ENCODE measurements around the gene MYH6. TPM values are rescaled to one million over a fixed set of nuclear protein-coding genes. Genes with fewer than 3 reads are reported as not detected.
"Not testable (repeated sequence)": the region's sequence is repeated elsewhere in the genome, so short reads cannot be mapped to it uniquely, and the experiment has no call there.

MYH6 gene
- total and polyA plus RNA-seq, 2 donors (not counting 3 experiments of a cell fraction or from before 2014, with no cell fraction given) = not detected

GRCh38 chr14:23401291-23401690, 6.8 kb downstream of the MYH6 start:
- FAIRE-seq = no peak
- H3K4me1 ChIP-seq (ENCODE audit: control insufficient read depth, extremely low read depth, insufficient read depth, low read length) = no peaks in the 10 kb centered on the region
- DNase-seq (ENCODE audit: low read depth, low spot score) = no peak
- no peak overlapping the region for H3K4me2 ChIP-seq (ENCODE audit: insufficient read depth, low read length)
- dilution Hi-C loops (cut with MboI; ENCODE audit: extremely low pct_ligation_motif_present, low sequenced_read_pairs) = no loop called here
- H3K79me2 ChIP-seq (ENCODE audit: control insufficient read depth, insufficient read depth, low read length) = no peaks in the 10 kb centered on the region
- TF ChIP-seq POLR2AphosphoS5 (IDR thresholded peaks at IDR 0.05; ENCODE audit: insufficient read depth, low read depth, low read length) (no peak), FOS (IDR thresholded peaks at IDR 0.05; ENCODE audit: borderline replicate concordance, insufficient read depth, low read length) (no peak), POLR2A (IDR thresholded peaks at IDR 0.05; ENCODE audit: low read depth, low read length) (no peak), MYC (IDR thresholded peaks at IDR 0.05; ENCODE audit: low read depth, low read length) (no peak), JUN (IDR thresholded peaks at IDR 0.05; ENCODE audit: borderline replicate concordance, insufficient read depth, insufficient read length, low read depth) (no peak), GATA2 (IDR thresholded peaks at IDR 0.05; ENCODE audit: insufficient read depth, insufficient read length, low read depth, low read length) (no peak), EZH2 (IDR thresholded peaks at IDR 0.05; ENCODE audit: borderline replicate concordance, low read depth, low read length, severe bottlenecking) (no peak)
- TF ChIP-seq, protein P1, sequence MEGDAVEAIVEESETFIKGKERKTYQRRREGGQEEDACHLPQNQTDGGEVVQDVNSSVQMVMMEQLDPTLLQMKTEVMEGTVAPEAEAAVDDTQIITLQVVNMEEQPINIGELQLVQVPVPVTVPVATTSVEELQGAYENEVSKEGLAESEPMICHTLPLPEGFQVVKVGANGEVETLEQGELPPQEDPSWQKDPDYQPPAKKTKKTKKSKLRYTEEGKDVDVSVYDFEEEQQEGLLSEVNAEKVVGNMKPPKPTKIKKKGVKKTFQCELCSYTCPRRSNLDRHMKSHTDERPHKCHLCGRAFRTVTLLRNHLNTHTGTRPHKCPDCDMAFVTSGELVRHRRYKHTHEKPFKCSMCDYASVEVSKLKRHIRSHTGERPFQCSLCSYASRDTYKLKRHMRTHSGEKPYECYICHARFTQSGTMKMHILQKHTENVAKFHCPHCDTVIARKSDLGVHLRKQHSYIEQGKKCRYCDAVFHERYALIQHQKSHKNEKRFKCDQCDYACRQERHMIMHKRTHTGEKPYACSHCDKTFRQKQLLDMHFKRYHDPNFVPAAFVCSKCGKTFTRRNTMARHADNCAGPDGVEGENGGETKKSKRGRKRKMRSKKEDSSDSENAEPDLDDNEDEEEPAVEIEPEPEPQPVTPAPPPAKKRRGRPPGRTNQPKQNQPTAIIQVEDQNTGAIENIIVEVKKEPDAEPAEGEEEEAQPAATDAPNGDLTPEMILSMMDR (IDR thresholded peaks at IDR 0.05; ENCODE audit: extremely low read depth in 1 of 2, insufficient read depth in 1 of 2, low read depth in 1 of 2, low read length in 2 of 2) = no peak
- TF ChIP-seq, protein P2, sequence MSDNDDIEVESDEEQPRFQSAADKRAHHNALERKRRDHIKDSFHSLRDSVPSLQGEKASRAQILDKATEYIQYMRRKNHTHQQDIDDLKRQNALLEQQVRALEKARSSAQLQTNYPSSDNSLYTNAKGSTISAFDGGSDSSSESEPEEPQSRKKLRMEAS (IDR thresholded peaks at IDR 0.05; ENCODE audit: insufficient read depth, insufficient read length) = no peak
- BruUV-seq (replicated peaks) = no TSS peak
- H3K9me1 ChIP-seq (replicated peaks; ENCODE audit: control insufficient read depth, extremely low read depth, insufficient read depth, low read length) = no peaks in the 10 kb centered on the region
- intact Hi-C loops (cut with micrococcal nuclease) = no loop called here
- H3K36me3 ChIP-seq (ENCODE audit: control insufficient read depth in 2 of 2, extremely low read depth in 1 of 2, insufficient read depth in 2 of 2, low read length in 2 of 2) = no peaks in the 10 kb centered on the region
- no peak overlapping the region for H3K27ac ChIP-seq (ENCODE audit: insufficient read depth, low read depth, low read length)
- no peaks in the 10 kb centered on the region for H4K20me1 ChIP-seq (replicated peaks; ENCODE audit: control insufficient read depth, extremely low read depth, insufficient read depth, low read length)
- ChIA-PET POLR2A (no interaction called here), CTCF (no interaction called here)
- no peak overlapping the region for H2AFZ ChIP-seq (ENCODE audit: low read depth, low read length)
- no peak overlapping the region for H3K9ac ChIP-seq (replicated peaks; ENCODE audit: extremely low read depth, insufficient read depth, low read length)
- H3K9me3 ChIP-seq (replicated peaks; ENCODE audit: control insufficient read depth, insufficient read depth, low read length) = no peaks in the 10 kb centered on the region
- no peak overlapping the region for H3K4me3 ChIP-seq (replicated peaks in 1 of 3; ENCODE audit: insufficient read depth in 1 of 3, low read depth in 1 of 3, low read length in 3 of 3)
- no peaks in the 10 kb centered on the region for H3K27me3 ChIP-seq (ENCODE audit: control insufficient read depth in 2 of 2, insufficient read depth in 2 of 2, low read length in 2 of 2)

DNA sequence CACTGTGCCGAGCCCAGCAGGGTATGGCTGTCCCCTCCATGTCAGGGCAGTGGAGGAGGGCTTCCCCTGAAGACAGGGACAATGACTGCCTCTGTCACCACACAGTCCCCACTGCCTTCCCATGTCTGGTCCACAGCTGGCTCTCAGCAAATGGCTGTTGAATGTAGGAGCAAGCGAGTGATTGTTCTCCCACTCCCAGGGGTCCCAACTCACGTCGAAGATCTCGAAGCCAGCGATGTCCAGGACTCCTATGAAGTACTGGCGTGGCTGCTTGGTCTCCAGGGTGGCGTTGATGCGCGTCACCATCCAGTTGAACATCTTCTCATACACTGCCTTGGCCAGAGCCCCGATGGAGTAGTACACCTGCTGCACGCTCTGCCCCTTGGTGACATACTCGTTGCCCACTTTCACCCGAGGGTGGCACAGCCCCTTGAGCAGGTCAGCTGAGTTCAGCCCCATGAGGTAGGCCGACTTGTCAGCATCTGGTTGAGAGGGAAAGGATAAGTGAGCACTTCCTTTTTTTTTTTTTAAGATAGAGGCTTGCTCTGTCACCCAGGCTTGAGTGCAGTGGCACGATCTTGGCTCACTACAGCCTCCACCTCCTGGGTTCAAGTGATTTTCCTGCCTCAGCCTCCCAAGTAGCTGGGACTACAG, 7.5 kb downstream of the MYH6 start:
- H3K27ac ChIP-seq (ENCODE audit: insufficient read depth, low read depth, low read length); H3K79me2 ChIP-seq (ENCODE audit: control insufficient read depth, insufficient read depth, low read length); H2AFZ ChIP-seq (ENCODE audit: low read depth, low read length); dilution Hi-C loops (cut with MboI; ENCODE audit: extremely low pct_ligation_motif_present, low sequenced_read_pairs); H3K27me3 ChIP-seq (ENCODE audit: control insufficient read depth in 2 of 2, insufficient read depth in 2 of 2, low read length in 2 of 2); POLR2A ChIA-PET; H3K9me3 ChIP-seq (replicated peaks; ENCODE audit: control insufficient read depth, insufficient read depth, low read length); intact Hi-C loops (cut with micrococcal nuclease); FAIRE-seq; H3K4me3 ChIP-seq (replicated peaks in 1 of 3; ENCODE audit: insufficient read depth in 1 of 3, low read depth in 1 of 3, low read length in 3 of 3); BruUV-seq (replicated peaks); H3K36me3 ChIP-seq (ENCODE audit: control insufficient read depth in 2 of 2, extremely low read depth in 1 of 2, insufficient read depth in 2 of 2, low read length in 2 of 2); H3K9me1 ChIP-seq (replicated peaks; ENCODE audit: control insufficient read depth, extremely low read depth, insufficient read depth, low read length); H4K20me1 ChIP-seq (replicated peaks; ENCODE audit: control insufficient read depth, extremely low read depth, insufficient read depth, low read length); H3K9ac ChIP-seq (replicated peaks; ENCODE audit: extremely low read depth, insufficient read depth, low read length); CTCF ChIA-PET; DNase-seq (ENCODE audit: low read depth, low spot score); H3K4me2 ChIP-seq (ENCODE audit: insufficient read depth, low read length); H3K4me1 ChIP-seq (ENCODE audit: control insufficient read depth, extremely low read depth, insufficient read depth, low read length): not testable (repeated sequence)

All from endothelial cell of umbilical vein (primary cell).